Mucosa of rectum (tissue), 2 donors: ENCODE data around the gene UBE3A.

Experiments
- H3K27ac ChIP-seq, 2 donors: one replicate each; pipeline ENCODE4 v1.7.0; 2013; ENCODE audit warnings: inconsistent platforms in 2 of 2, low read depth in 2 of 2, low read length in 2 of 2
- H3K27me3 ChIP-seq, 2 donors: one replicate each; pipeline ENCODE4 v1.7.0; 2013; ENCODE audit warnings: low read length in 2 of 2; ENCODE audit not compliant: control insufficient read depth in 2 of 2, insufficient read depth in 2 of 2
- H3K36me3 ChIP-seq, 2 donors: one replicate each; pipeline ENCODE4 v1.7.0; 2013; ENCODE audit warnings: low read length in 2 of 2; ENCODE audit not compliant: control insufficient read depth in 2 of 2, insufficient read depth in 2 of 2
- H3K4me1 ChIP-seq, 2 donors: one replicate each; pipeline ENCODE4 v1.7.0; 2013; ENCODE audit warnings: low read length in 2 of 2, mild to moderate bottlenecking in 1 of 2; ENCODE audit not compliant: control insufficient read depth in 2 of 2, insufficient read depth in 2 of 2
- H3K4me3 ChIP-seq, 2 donors: one replicate each; pipeline ENCODE4 v1.7.0; 2013; ENCODE audit warnings: low read length in 2 of 2
- H3K9ac ChIP-seq, 2 donors: one replicate each; pipeline ENCODE4 v1.7.0; 2013; ENCODE audit warnings: low read length in 2 of 2, low read depth in 1 of 2, mild to moderate bottlenecking in 1 of 2
- H3K9me3 ChIP-seq, 2 donors: one replicate each; pipeline ENCODE4 v1.7.0; 2013; ENCODE audit warnings: low read length in 2 of 2; ENCODE audit not compliant: control insufficient read depth in 2 of 2
- donor health status: healthy.
- donor health status: Normal muscosa, but diverticular disease.

The UBE3A gene

DNA sequence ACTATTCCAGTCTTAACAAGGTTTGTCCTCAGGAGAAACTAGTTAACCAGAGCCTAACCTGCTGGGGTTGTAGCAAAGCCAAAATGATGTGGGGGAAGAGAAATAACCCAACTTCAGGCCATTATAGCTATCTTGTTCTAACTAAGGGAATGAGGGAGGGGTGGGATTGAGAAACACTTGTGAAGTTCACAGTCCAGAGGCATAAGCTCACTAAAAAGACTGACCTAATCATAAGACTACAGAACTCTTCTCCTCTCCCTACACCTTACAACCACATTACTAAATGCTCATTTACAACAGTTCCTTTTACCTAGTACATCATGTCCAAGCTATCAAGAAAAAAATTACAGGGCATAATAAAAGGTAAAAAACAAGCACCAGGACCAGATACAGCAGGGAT, 52.8 kb downstream of the UBE3A start:
- Histone ChIP-seq H3K4me3 (no peak overlapping the region), H3K9ac (no peak overlapping the region), H3K4me1 (no peaks in the 10 kb centered on the region), H3K36me3 (peaks cover 5 to 6% of the 10 kb centered on the region in 2 donors), H3K27me3 (no peaks in the 10 kb centered on the region), H3K27ac (no peak overlapping the region), H3K9me3 (no peaks in the 10 kb centered on the region)

- no peak overlapping the region for H3K4me3 ChIP-seq
- H3K27me3 ChIP-seq, result no peaks in the 10 kb centered on the region
- H3K9me3 ChIP-seq, result no peaks in the 10 kb centered on the region
- H3K4me1 ChIP-seq, result no peaks in the 10 kb centered on the region
- H3K36me3 ChIP-seq, result peaks cover 6 to 8% of the 10 kb centered on the region in 2 donors
- no peak overlapping the region for H3K27ac ChIP-seq
- no peak overlapping the region for H3K9ac ChIP-seq
Measured at GRCh38 chr15:25381579-25381978, 57.2 kb downstream of the UBE3A start.

DNA sequence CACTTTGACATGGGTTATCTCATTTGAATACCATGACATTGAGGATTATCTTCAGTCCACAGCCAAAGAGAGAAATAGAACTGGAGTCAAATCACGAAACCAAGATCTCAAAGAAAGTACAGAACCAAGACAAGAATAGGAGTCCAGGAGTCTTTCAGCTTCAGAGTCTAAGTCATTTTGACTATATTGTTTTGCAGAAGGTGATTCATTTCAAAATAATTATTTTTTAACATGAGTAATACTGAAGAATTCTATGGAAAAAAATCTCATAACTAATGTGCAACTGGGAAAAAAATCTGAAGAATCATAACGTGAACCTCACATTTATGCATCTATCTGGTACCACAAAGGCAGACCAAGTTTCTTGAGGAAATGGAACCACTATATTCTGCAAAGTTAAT, 60.3 kb downstream of the UBE3A start:
- no peaks in the 10 kb centered on the region for H3K4me1 ChIP-seq
- H3K9me3 ChIP-seq, result no peaks in the 10 kb centered on the region
- peaks cover 19 to 25% of the 10 kb centered on the region in 2 donors for H3K36me3 ChIP-seq
- no peak overlapping the region for H3K27ac ChIP-seq
- no peak overlapping the region for H3K4me3 ChIP-seq
- no peak overlapping the region for H3K9ac ChIP-seq
- no peaks in the 10 kb centered on the region for H3K27me3 ChIP-seq

- Histone ChIP-seq H3K4me3 (no peak overlapping the region), H3K36me3 (peaks cover 29 to 37% of the 10 kb centered on the region in 2 donors), H3K4me1 (no peaks in the 10 kb centered on the region), H3K9me3 (no peaks in the 10 kb centered on the region), H3K27ac (no peak overlapping the region), H3K9ac (no peak overlapping the region), H3K27me3 (no peaks in the 10 kb centered on the region)
Measured at GRCh38 chr15:25375557-25375956, 63.3 kb downstream of the UBE3A start.

DNA sequence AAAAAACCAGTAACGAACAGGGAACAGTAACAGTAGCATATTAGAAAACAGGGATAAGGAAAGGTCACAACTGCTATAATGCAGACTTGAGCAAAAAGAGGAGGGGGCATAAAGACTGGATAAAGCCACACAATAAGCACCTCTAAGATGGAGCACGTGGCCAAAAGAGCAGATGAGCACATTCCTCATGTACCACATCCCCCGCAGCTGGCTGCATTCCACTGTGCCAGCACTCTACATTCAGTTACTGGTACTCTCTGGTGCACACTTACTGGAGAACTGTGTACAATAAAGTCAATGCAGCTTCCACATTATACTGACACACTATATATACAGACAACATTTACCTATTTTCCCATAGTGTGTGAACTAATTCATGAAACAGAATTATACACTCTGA, 64.7 kb downstream of the UBE3A start:
- no peak overlapping the region for H3K4me3 ChIP-seq
- H3K9me3 ChIP-seq, result no peaks in the 10 kb centered on the region
- H3K36me3 ChIP-seq, result peaks cover 31 to 33% of the 10 kb centered on the region in 2 donors
- no peak overlapping the region for H3K9ac ChIP-seq
- H3K4me1 ChIP-seq, result no peaks in the 10 kb centered on the region
- no peaks in the 10 kb centered on the region for H3K27me3 ChIP-seq
- H3K27ac ChIP-seq, result no peak overlapping the region

GRCh38 chr15:25372298-25372697, 66.5 kb downstream of the UBE3A start:
- H3K9ac ChIP-seq, result no peak overlapping the region
- H3K4me3 ChIP-seq, result no peak overlapping the region
- no peaks in the 10 kb centered on the region for H3K27me3 ChIP-seq
- H3K27ac ChIP-seq, result no peak overlapping the region
- H3K36me3 ChIP-seq, result peaks cover 31 to 33% of the 10 kb centered on the region in 2 donors
- no peaks in the 10 kb centered on the region for H3K4me1 ChIP-seq
- no peaks in the 10 kb centered on the region for H3K9me3 ChIP-seq

GRCh38 chr15:25368850-25369249, 70.0 kb downstream of the UBE3A start:
- peaks cover 12 to 18% of the 10 kb centered on the region in 2 donors for H3K36me3 ChIP-seq
- no peak overlapping the region for H3K4me3 ChIP-seq
- no peaks in the 10 kb centered on the region for H3K9me3 ChIP-seq
- H3K9ac ChIP-seq, result no peak overlapping the region
- H3K27ac ChIP-seq, result no peak overlapping the region
- H3K27me3 ChIP-seq, result no peaks in the 10 kb centered on the region
- no peaks in the 10 kb centered on the region for H3K4me1 ChIP-seq

DNA sequence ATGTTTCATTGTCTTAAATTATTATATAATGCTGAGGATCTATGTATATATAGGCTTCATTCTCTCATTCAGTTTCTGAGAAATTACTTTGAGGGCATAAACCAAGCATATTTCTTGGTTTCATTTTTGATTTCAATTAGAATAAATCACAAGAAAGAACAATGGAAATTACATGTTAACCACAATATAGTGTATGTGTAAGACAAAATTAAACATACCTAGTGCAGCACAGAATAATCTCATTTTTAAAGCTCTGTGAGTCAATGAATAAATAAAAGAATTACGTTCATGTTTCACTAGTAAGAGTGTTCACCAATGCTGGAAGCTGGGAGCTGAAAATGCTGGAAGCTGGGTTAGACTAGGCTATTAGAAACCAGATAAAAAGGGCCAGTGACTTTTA, 72.8 kb downstream of the UBE3A start:
- Histone ChIP-seq H3K9me3 (no peaks in the 10 kb centered on the region), H3K9ac (no peak overlapping the region), H3K27ac (no peak overlapping the region)

DNA sequence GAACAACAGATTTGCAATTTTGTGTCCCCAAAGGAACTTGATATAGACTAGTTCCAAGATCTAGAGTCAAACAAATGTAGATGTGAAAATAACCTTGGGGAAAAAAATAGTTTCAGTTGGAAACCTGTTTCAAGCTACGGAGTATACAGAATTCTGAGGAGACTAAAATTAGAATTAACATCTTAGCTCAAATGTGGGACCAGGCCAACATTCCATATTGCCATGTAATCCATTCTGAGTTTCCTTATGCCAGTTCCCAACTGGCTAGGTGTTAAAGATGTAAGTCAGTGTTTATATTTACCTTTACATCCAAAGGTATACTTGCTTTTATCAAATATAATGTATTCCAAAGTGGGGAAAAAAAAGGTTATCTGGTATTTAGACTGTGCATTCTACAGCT, 76.3 kb downstream of the UBE3A start:
- Histone ChIP-seq H3K4me1 (no peaks in the 10 kb centered on the region), H3K36me3 (peaks cover 7 to 8% of the 10 kb centered on the region in 2 donors), H3K4me3 (no peak overlapping the region), H3K27me3 (no peaks in the 10 kb centered on the region), H3K9ac (no peak overlapping the region), H3K27ac (no peak overlapping the region), H3K9me3 (no peaks in the 10 kb centered on the region)

More for the DNA sequence above, 72.8 kb downstream of the UBE3A start:
- Histone ChIP-seq H3K27me3 (no peaks in the 10 kb centered on the region), H3K4me3 (no peak overlapping the region), H3K4me1 (no peaks in the 10 kb centered on the region), H3K36me3 (peaks cover 4 to 7% of the 10 kb centered on the region in 2 donors)

- Histone ChIP-seq H3K9me3 (no peaks in the 10 kb centered on the region), H3K4me1 (no peaks in the 10 kb centered on the region), H3K36me3 (peaks cover 3 to 13% of the 10 kb centered on the region in 2 donors), H3K27ac (no peak overlapping the region), H3K9ac (no peak overlapping the region), H3K4me3 (no peak overlapping the region), H3K27me3 (no peaks in the 10 kb centered on the region)
Measured at GRCh38 chr15:25347707-25348106, 91.1 kb downstream of the UBE3A start.

DNA sequence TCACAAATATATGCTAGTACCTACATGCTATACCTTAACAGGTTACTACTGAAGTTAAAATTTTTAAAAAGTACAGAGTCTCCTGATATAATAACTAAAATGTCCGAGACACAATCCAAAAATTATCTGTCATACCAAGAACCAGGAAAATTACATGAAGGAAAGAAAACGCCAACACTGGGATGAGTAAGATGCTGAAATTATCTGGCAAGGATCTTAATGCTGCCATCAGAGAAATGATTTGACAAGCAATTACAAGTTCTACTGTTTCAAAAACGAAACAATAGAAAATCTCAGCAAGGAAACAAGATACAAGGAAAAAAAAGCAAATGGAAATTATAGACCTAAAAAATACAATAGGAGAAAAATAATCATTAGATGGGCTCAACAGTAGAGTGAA, 92.5 kb downstream of the UBE3A start:
- Histone ChIP-seq H3K27me3 (no peaks in the 10 kb centered on the region), H3K9me3 (no peaks in the 10 kb centered on the region), H3K27ac (no peak overlapping the region), H3K36me3 (peaks cover 3 to 16% of the 10 kb centered on the region in 2 donors), H3K9ac (no peak overlapping the region), H3K4me1 (no peaks in the 10 kb centered on the region), H3K4me3 (no peak overlapping the region)
